BLaER1 treated with 17β-estradiol and CSF1 and Interleukin-3, amounts not matched to agents 10 nM and 100 nM (cell line): Measurements from ENCODE around the gene KRT74.

Experiments
- H3K27ac ChIP-seq, 11 experiments: shearing (Covaris generic); formaldehyde crosslinking; 2 replicates each; pipeline ENCODE4 v1.8.1; 2022
- H3K27me3 ChIP-seq, 11 experiments: shearing (Covaris generic); formaldehyde crosslinking; 2 replicates each; pipeline ENCODE4 v1.8.1; 2022
- H3K36me3 ChIP-seq, 11 experiments: shearing (Covaris generic); formaldehyde crosslinking; 2 replicates each; pipeline ENCODE4 v1.8.1; 2022
- H3K4me1 ChIP-seq, 10 experiments: shearing (Covaris generic); formaldehyde crosslinking; 2 replicates each; pipeline ENCODE4 v1.8.1; 2022
- H3K4me2 ChIP-seq, 11 experiments: shearing (Covaris generic); formaldehyde crosslinking; 2 replicates each; pipeline ENCODE4 v1.8.1; 2022
- H3K4me3 ChIP-seq, 10 experiments: shearing (Covaris generic); formaldehyde crosslinking; 2 replicates each; pipeline ENCODE4 v1.8.1; 2022
- H3K9ac ChIP-seq, 11 experiments: shearing (Covaris generic); formaldehyde crosslinking; 2 replicates each; pipeline ENCODE4 v1.8.1; 2022
- H3K9me3 ChIP-seq, 11 experiments: shearing (Covaris generic); formaldehyde crosslinking; replicated peaks in 1 of 11; 2 replicates each; pipeline ENCODE4 v1.8.1; 2022
- H4K20me1 ChIP-seq, 11 experiments: shearing (Covaris generic); formaldehyde crosslinking; 2 replicates each; pipeline ENCODE4 v1.8.1; 2022
- Cebpa-rat ChIP-seq, 11 experiments: shearing (Covaris generic); IDR thresholded peaks; 2 replicates each; pipeline ENCODE4 v1.8.1; 2022

KRT74 gene

DNA sequence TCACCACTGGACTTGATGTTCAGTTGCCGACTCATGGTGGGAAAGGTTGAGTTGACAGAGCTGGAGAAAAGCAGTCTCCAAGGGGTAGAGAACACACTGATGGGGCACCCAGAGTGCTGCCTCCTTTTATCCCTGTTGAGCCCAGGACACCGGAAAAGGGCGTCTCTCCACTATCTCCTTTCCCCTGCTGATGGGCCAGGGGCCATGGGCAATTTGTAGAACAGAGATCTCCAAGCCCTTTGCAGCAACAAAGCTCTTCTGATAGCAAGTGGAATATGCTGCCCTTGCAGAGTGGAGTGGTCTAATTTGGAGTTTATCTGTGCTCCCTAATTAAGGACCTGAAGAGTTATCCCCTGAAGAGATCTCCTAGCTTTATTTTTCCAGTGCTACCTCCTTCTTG, at the start of gene KRT74:
Gene KRT74, minus strand, starts transcription at position 101 of the 400 bp plus-strand sequence. Its CDS starts 66 bp downstream, at position 35.
- no peak for TF ChIP-seq Cebpa-rat (IDR thresholded peaks at IDR 0.05)
- H3K4me2 ChIP-seq: peak within 1 kb of the TSS in 3 of 11 experiments; percentile 54 to 74 (median 72); a peak in 2 of 22 replicates
- H3K27me3 ChIP-seq: no peaks in the 10 kb centered on the region

DNA sequence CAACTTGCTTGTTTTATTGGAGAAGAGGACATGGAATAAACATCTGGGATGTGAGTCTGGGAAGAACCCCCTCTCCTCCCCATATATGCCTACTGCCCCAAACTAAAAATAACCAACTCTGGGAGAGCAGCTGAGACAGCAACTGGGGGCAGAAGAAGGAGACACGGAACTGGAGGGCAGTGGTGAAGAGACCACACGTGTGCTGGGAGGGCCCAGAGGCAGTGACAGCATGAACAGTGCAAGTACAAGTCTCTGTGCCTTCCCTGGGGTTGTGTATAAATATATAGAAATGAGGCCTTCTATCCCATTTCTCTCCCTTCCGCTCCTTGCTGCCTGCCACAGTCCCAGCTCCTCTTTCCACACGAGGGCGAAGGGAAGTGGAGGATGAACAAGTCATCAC, 48.7 kb upstream of the KRT74 start:
- H4K20me1 ChIP-seq: no peaks in the 10 kb centered on the region
- no peaks in the 10 kb centered on the region for H3K36me3 ChIP-seq
- H3K9ac ChIP-seq: no peak overlapping the region
- H3K27ac ChIP-seq: no peak overlapping the region
- H3K4me1 ChIP-seq: no peaks in the 10 kb centered on the region
- H3K27me3 ChIP-seq: no peaks in the 10 kb centered on the region
- no peak overlapping the region for H3K4me3 ChIP-seq
- TF ChIP-seq Cebpa-rat (IDR thresholded peaks at IDR 0.05): no peak
- H3K9me3 ChIP-seq: peaks cover 5 to 19% (median 10%) of the 10 kb centered on the region in 11 experiments; a peak in 13 of 22 replicates
- no peak overlapping the region for H3K4me2 ChIP-seq

More for the DNA sequence above, at the start of gene KRT74:
- H3K27ac ChIP-seq: no peak within 1 kb of the TSS
- H3K4me1 ChIP-seq: peaks cover 5 to 15% (median 11%) of the 10 kb centered on the region in 10 experiments; a peak in 18 of 20 replicates
- no peak within 1 kb of the TSS for H3K4me3 ChIP-seq
- H4K20me1 ChIP-seq: no peaks in the 10 kb centered on the region
- no peaks in the 10 kb centered on the region for H3K36me3 ChIP-seq
- no peak within 1 kb of the TSS for H3K9ac ChIP-seq
- no peaks in the 10 kb centered on the region for H3K9me3 ChIP-seq

DNA sequence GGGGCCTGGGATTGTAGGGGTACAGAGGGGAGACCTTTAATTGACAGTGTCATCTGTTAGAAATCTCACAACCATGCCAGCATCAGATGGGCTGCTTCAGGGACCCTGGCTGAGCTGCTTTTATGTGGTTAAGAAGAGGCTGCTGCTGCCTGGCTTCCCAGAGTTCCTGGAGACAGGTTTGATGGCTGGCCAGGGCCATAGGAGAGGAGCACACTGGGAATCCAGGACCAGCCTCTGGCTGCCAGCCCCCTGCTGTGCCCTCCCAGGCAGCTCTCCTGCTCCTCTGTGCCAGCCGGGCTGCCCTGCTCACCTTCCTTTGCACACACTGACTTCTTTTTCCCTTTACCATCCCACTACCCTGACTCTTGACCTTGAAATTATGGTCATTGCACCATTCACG, 45.2 kb upstream of the KRT74 start:
- H3K4me3 ChIP-seq: no peak overlapping the region
- H3K4me1 ChIP-seq: peaks cover 18 to 33% (median 28%) of the 10 kb centered on the region in 10 experiments
- no peaks in the 10 kb centered on the region for H4K20me1 ChIP-seq
- no peaks in the 10 kb centered on the region for H3K27me3 ChIP-seq
- no peak for TF ChIP-seq Cebpa-rat (IDR thresholded peaks at IDR 0.05)
- H3K27ac ChIP-seq: 0 out of 22 replicates have a peak overlapping the region, but pooled peaks of 1 of the 11 experiments have one; percentile 13
- no peaks in the 10 kb centered on the region for H3K36me3 ChIP-seq
- no peak overlapping the region for H3K4me2 ChIP-seq
- peaks cover 2 to 15% (median 7%) of the 10 kb centered on the region in 11 experiments; a peak in 11 of 22 replicates for H3K9me3 ChIP-seq
- no peak overlapping the region for H3K9ac ChIP-seq

DNA sequence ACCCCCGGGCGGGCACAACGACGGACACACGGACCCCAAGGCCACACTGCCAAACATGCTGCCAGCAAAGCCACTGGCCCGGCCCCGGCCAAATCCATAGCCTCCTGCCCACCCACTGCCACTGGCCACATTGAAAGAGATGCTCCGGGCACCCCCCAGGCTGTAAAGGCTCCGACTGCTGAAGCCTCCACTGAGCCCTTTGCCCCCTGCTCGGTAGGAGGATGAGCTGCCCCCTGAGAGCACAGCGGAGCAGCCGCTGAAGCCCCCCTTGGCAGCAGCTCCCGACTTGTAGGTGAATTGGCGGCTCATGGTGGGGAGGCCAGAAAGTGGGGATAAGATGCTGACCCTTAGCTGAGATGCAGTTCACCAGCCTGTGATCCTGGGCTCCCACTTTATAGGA, 44.6 kb upstream of the KRT74 start, which contains the start of gene KRT73:
Gene KRT73, minus strand, starts transcription at position 344 of the 400 bp plus-strand sequence. Its CDS starts 35 bp downstream, at position 309.
- Histone ChIP-seq H4K20me1 (no peaks in the 10 kb centered on the region), H3K4me3 (no peak within 1 kb of the TSS), H3K4me1 (peaks cover 25 to 40% (median 34%) of the 10 kb centered on the region in 10 experiments), H3K4me2 (no peak within 1 kb of the TSS), H3K27ac (peak within 1 kb of the TSS in 1 of 11 experiments; percentile 70; a peak in 2 of 22 replicates), H3K9me3 (peaks cover 0 to 10% (median 4%) of the 10 kb centered on the region in 11 experiments; a peak in 8 of 22 replicates), H3K9ac (no peak within 1 kb of the TSS), H3K36me3 (no peaks in the 10 kb centered on the region), H3K27me3 (no peaks in the 10 kb centered on the region)
- TF ChIP-seq Cebpa-rat (IDR thresholded peaks at IDR 0.05): no peak

DNA sequence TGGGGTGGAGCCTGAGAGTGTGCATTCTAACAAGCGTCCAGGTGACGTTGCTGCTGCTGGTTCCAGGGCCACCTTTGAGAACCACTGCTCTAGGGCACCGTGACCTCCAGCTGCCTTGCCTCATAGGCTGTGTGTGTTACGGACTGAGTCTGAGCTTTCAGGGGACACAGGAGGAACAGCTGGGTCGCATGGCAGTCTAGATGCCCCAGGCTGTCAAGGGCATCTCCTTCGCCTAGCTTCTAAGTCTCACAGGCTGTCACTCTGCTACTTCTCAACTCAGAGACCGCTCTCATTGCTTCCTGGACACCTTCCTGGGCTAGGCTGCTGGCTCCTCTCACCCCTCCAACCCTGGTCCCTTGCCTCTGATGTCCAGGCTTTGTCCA, 43.8 kb upstream of the KRT74 start:
- no peaks in the 10 kb centered on the region for H3K27me3 ChIP-seq

DNA sequence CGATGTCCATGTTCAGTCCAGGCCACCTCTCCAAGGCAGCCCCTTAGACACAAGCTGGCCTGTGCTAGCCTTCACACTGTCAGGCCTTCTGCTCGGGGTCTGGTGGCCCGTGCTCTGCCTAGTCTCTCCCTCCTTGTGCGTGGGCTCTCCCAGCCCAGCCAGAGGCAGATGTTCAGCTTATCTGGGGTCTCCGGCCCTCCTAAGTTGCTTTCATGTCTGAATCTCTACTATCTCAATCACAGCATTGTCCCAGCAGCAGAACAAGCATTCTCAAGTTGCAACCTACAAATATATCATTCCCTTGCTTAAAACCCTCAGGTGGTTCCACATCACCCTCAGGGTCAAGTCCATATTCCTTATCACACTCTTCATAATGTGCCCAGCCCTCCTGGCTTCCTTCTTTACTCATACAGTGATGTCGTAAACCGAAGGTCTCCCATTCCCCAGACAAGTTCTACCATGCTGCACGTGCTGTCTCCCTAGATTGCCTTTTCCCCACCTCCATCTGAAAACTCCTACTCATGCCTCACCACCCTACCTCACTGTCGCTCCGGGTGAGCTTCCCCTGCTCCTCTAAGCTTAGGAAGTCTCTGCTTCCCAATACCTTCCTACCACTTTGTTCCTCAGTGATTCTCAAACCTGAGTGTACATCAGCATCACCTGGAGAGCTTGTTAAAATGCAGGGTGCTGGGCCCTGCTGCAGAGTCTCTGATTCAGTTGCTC, 43.2 kb upstream of the KRT74 start:
- Histone ChIP-seq H3K4me2 (peak overlapping the region in 7 of 11 experiments; percentile 71 to 87 (median 82); a peak in 13 of 22 replicates), H3K4me1 (peaks cover 30 to 46% (median 41%) of the 10 kb centered on the region in 10 experiments), H4K20me1 (no peaks in the 10 kb centered on the region), H3K27me3 (no peaks in the 10 kb centered on the region), H3K27ac (peak overlapping the region in 5 of 11 experiments; percentile 55 to 80 (median 66); a peak in 8 of 22 replicates), H3K36me3 (no peaks in the 10 kb centered on the region), H3K4me3 (no peak overlapping the region), H3K9me3 (no peaks in the 10 kb centered on the region), H3K9ac (peak overlapping the region in 1 of 11 experiments; percentile 8; a peak in 1 of 22 replicates)
- TF ChIP-seq Cebpa-rat (IDR thresholded peaks at IDR 0.05): no peak

More for the DNA sequence above, 43.8 kb upstream of the KRT74 start:
- Histone ChIP-seq H3K27ac (peak overlapping the region in 2 of 11 experiments; percentile 70 to 80; a peak in 2 of 22 replicates), H3K4me1 (peaks cover 30 to 46% (median 41%) of the 10 kb centered on the region in 10 experiments), H3K36me3 (no peaks in the 10 kb centered on the region), H3K4me2 (no peak overlapping the region), H4K20me1 (no peaks in the 10 kb centered on the region), H3K4me3 (no peak overlapping the region), H3K9me3 (peaks cover 0 to 2% (median 0%) of the 10 kb centered on the region in 11 experiments; a peak in 3 of 22 replicates), H3K9ac (no peak overlapping the region)
- TF ChIP-seq Cebpa-rat (IDR thresholded peaks at IDR 0.05): no peak

DNA sequence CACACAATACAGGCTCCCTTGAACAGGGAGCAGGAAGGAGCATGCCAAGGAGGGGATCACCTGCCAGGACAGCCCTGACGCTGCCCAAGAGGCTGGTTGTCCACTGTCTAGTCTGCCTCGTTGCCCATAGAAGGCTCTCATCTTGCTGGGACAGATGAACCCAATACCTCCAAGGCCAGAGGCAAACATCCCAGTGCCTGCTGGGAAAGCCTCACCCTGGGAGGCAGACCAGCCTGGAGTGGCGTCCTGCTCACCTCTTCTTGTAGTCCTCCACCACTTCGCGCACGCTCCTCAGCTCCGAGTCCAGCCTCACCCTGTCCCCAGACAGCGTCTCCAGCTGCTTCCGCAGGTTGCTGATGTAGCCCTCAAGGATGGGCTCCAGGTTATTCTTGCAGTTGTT, 42.3 kb upstream of the KRT74 start:
- Histone ChIP-seq H3K9me3 (no peaks in the 10 kb centered on the region), H3K9ac (peak overlapping the region in 7 of 11 experiments; percentile 14 to 61 (median 46); a peak in 12 of 22 replicates), H3K27ac (peak overlapping the region in 9 of 11 experiments; percentile 30 to 80 (median 65); a peak in 16 of 22 replicates), H3K36me3 (no peaks in the 10 kb centered on the region), H3K4me1 (peaks cover 30 to 46% (median 41%) of the 10 kb centered on the region in 10 experiments), H3K4me2 (peak overlapping the region; percentile 61 to 87 (median 82)), H3K4me3 (no peak overlapping the region), H3K27me3 (no peaks in the 10 kb centered on the region), H4K20me1 (no peaks in the 10 kb centered on the region)
- no peak for TF ChIP-seq Cebpa-rat (IDR thresholded peaks at IDR 0.05)

DNA sequence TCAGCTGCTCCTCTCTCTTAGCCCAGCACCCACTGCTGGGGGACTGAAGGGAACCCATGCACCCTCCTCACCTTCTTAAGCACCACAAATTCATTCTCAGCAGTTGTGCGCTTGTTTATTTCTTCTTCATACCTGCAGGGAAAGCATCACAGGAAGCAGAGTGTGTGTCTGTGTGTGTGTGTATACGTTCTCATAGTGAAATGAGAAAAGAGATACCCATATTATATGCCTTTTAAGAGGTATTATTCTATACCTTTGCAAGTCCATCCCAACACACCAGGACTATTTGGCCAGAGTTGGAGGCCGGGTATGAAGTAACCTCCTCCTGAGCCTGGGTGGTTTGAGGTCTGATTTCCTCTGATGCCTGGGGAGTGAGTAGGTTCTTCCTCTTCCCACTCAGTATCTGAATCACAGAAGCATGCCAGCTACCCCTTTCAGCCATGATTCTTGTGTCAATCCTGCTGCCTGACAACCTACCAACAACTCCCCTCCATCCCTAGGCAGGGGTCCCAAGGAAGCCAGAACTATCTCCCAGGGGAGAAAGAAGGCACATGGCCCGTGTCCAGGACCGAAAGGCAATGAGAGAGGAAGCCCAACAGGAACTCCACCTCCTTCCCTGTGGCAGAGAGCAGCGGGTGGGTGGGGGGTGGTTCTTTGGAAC, 41.7 kb upstream of the KRT74 start:
- no peak; a peak in 1 of 22 replicates for TF ChIP-seq Cebpa-rat (IDR thresholded peaks at IDR 0.05)
- Histone ChIP-seq H4K20me1 (no peaks in the 10 kb centered on the region), H3K4me2 (peak overlapping the region; percentile 61 to 87 (median 82)), H3K27ac (peak overlapping the region in 9 of 11 experiments; percentile 30 to 80 (median 65); a peak in 16 of 22 replicates), H3K36me3 (no peaks in the 10 kb centered on the region), H3K4me1 (peaks cover 30 to 46% (median 41%) of the 10 kb centered on the region in 10 experiments), H3K9me3 (no peaks in the 10 kb centered on the region), H3K27me3 (no peaks in the 10 kb centered on the region), H3K9ac (peak overlapping the region in 8 of 11 experiments; percentile 14 to 61 (median 45); a peak in 12 of 22 replicates), H3K4me3 (no peak overlapping the region)
